Activated CD4-positive, alpha-beta T cell treated with anti-CD3 and anti-CD28 coated beads for 4 hours (primary cell): ENCODE measurements around the gene TOMM20.
"Not testable (repeated sequence)": the region's sequence is repeated elsewhere in the genome, so short reads cannot be mapped to it uniquely, and the experiment has no call there.

ENCODE experiments used
- DNase-seq, 2 donors: peaks; one replicate each; pipeline ENCODE4 v3.0.0-alpha.2; 2020

TOMM20 gene

GRCh38 chr1:235100194-235100772 lies 28.4 kb downstream of the TOMM20 start:
- DNase-seq, result no peak

- DNase-seq, result no peak
Observed at GRCh38 chr1:235098991-235099390, 29.6 kb downstream of the TOMM20 start.

- no peak for DNase-seq
Observed at GRCh38 chr1:235098547-235098946, 30.1 kb downstream of the TOMM20 start.

- DNase-seq, result not testable (repeated sequence)
Observed at GRCh38 chr1:235097501-235097900, 31.1 kb downstream of the TOMM20 start.

- no peak for DNase-seq
Observed at GRCh38 chr1:235095938-235096562, 32.6 kb downstream of the TOMM20 start.

DNA sequence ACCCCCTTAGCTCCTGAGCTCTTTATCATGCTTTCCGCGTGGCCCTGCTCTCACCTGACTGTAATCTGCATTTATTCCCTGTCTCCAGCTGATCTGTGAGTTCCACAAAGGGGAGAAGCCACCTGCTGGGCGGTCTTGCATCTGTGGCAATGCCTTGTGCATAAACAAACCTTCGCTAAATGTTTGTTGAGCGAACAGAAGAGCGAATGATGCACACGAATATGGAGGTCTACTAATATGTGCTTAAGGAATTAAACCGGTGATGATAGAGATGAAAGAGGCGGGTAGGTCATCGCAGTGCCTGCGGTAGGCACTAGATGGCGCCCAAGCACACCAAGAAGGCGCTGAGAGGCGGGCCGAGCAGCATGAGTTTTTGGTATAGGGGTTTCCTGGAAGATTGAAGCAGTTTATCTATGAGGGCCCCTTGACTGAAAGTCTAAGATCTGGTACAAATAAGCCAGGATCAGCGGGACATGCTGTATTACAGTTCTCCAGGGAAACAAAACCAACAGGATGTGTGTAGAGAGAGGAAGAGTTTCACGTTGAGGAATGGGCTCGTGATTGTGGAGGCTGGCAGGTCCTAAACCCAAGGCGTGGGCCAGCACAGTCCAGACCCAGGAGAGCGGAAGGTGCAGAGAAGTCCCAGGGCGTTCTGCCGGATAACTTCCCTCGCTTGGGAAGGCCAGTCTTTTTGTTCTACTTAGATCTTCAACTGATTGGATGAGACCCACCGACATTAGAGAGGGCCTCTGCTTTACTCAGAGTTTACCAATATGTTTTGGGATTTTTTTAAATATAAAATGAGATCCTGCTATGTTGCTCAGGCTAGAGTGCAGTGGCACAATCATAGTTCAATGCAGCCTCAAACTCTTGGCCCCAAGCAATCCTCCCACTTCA lies 34.7 kb downstream of the TOMM20 start:
- DNase-seq, result peak; percentile 75 to 88

GRCh38 chr1:235093013-235093695 lies 35.5 kb downstream of the TOMM20 start:
- no peak for DNase-seq

DNA sequence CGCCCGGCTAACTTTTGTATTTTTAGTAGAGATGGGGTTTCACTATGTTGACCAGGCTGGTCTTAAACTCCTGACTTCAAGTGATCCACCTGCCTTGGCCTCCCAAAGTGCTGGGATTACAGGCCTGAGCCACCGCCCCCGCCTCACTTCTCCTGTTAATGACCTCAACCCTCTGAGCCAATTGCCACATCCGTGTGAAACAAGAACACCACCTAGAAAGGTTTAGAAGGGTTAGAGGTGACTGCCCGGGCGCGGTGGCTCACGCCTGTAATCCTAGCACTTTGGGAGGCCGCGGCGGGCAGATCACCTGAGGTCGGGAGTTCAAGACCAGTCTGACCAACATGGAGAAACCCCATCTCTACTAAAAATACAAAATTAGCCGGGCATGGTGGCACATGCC lies 36.2 kb downstream of the TOMM20 start:
- not testable (repeated sequence) for DNase-seq

DNA sequence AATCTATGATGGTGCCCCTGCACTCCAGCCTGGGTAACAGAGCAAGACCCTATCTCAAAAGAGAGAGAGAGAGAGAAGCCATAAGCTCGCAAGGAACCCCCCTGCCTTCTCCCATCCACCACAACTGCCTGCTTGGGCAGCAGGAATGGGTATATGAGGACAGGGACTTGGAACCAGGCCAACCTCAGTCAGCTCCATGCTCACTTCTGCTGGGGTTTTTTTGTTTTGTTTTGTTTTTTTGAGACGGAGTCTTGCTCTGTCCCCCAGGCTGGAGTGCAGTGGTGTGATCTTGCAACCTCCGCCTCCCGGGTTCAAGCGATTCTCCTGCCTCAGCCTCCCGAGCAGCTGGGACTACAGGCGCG lies 36.6 kb downstream of the TOMM20 start:
- DNase-seq, result not testable (repeated sequence)

DNA sequence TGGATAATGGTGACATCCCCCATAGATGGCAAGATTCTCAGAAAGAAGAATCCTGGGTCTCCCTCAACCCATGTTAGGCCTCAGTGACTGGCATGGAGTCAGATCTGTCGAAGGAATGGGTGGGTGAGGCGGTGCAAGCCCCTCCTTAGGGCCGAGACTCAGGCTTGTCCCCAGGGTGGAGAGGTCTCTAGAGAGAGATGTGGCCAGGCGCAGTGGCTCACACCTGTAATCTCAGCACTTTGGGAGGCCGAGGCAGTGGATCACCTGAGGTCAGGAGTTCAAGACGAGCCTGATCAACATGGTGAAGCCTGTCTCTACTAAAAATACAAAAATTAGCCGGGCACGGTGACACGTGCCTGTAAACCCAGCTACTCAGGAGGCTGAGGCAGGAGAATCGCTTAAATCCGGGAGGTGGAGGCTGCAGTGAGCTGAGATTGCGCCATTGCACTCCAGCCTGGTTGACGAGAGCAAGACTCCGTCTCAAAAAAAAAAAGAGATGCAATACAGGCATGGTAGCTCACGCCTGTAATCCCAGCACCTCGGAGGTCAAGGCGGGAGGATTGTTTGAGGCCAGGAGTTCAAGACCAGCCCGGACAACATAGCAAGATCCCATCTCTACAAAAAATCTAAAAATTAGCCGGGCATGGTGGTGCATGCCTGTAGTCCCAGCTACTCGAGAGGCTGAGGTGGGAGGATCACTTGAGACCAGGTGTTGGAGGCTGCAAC lies 37.2 kb downstream of the TOMM20 start:
- not testable (repeated sequence) for DNase-seq

- no peak for DNase-seq
Observed at GRCh38 chr1:235090406-235091069, 38.1 kb downstream of the TOMM20 start.

- no peak for DNase-seq
Observed at GRCh38 chr1:235088907-235089306, 39.7 kb downstream of the TOMM20 start.

DNA sequence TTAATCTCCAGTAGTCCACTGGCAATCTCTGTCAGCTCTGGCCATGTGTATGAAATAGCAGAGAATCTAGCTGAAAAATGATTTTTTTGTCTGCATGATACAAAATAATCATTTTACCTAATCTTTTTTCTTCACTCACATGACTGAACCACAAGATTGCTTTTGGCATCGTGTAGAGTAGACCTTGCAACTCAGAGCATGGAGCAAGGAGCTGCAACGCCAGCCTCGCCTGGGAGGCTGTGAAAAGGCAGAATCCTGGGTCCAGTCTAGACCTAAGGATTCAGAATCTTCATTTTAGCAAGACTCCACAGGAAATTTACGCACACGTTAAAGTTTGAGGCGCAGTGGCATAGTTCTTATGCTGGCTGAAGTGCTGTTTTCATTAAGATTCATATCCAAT lies 40.2 kb downstream of the TOMM20 start:
- no peak for DNase-seq

GRCh38 chr1:235087906-235088305 lies 40.7 kb downstream of the TOMM20 start:
- no peak for DNase-seq

GRCh38 chr1:235085411-235086117 lies 43.1 kb downstream of the TOMM20 start:
- not testable (repeated sequence) for DNase-seq

GRCh38 chr1:235080788-235081187 lies 47.8 kb downstream of the TOMM20 start:
- not testable (repeated sequence) for DNase-seq

- not testable (repeated sequence) for DNase-seq
Observed at GRCh38 chr1:235080297-235080657, 48.4 kb downstream of the TOMM20 start.

DNA sequence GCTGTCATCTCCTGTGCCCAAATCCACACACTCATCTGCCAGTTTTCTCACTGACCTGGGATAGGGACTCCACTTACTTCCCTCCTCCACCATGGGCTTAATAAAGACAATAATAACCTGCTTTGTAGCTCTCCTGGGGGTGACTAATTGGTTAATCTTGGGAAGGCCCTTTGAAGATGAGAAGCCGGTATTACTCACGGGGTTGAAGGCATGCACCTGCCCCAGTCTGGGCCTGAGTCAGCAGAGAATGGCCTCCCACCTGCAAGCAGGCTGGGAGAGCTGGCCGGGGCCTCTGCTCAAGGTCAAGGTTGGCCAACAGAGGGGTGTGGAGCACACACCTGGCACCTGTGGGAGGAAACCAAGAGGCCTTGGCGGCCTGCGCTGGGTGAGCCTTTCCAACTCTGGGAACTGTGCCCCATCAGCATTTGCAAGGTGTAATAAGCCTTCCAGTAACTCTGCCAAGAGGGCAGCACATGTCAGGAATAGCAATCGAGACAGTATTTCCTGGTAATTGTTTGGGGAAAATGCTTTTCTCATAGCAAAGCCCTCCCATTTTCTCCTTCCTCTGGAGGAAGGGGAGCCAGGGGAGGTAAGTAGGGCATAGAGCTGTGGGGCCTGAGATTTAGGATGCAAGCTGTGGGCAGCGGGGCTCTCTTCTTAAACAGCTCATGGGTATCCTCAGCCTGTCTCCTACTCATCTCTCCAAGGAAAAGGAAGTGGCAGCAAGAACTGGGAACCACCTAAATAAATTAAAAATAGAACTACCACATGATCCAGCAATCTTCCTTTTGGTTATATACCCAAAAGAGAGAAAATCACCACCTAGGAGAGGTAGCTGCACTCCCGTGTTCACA lies 49.0 kb downstream of the TOMM20 start:
- DNase-seq, result peak in 1 of 2 donors; percentile 26

- DNase-seq, result no peak
Observed at GRCh38 chr1:235078480-235079381, 49.9 kb downstream of the TOMM20 start.
